Cerebellar cortex (tissue), 1 donor: Measurements from ENCODE around the gene RASA3.
"Not testable (repeated sequence)": the region's sequence is repeated elsewhere in the genome, so short reads cannot be mapped to it uniquely, and the experiment has no call there.

Experiments used
- DNase-seq: peaks from one replicate; pipeline ENCODE4 v3.0.0-alpha.2; 2015; ENCODE audit warnings: low spot score

RASA3 gene

DNA sequence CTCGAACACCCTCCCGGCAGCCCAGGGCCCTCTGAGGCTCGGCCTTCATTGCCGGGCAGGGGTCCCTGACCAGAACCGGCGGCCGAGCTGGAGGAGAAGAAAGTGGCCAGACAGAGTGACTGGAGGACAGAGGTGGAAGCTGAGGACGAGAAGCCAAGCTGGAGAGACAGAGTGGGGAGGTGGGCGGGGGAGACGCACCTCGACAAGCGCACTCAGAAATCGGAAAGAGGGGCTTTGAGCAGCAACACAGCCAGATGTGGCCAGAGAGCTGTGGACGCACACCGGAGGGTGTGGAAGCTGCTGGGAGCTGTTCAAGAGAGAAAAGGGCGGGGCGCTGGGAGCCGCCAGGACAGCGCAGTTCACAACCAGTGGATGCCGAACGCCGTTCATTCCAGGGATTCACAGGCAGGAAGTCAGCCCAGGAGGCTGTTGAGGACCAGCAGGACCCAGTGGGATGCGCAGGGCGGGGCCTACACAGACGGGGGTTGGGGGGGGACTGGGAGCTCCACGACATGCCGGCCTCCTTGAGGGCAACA lies 130.3 kb downstream of the RASA3 start:
- no peak for DNase-seq

DNA sequence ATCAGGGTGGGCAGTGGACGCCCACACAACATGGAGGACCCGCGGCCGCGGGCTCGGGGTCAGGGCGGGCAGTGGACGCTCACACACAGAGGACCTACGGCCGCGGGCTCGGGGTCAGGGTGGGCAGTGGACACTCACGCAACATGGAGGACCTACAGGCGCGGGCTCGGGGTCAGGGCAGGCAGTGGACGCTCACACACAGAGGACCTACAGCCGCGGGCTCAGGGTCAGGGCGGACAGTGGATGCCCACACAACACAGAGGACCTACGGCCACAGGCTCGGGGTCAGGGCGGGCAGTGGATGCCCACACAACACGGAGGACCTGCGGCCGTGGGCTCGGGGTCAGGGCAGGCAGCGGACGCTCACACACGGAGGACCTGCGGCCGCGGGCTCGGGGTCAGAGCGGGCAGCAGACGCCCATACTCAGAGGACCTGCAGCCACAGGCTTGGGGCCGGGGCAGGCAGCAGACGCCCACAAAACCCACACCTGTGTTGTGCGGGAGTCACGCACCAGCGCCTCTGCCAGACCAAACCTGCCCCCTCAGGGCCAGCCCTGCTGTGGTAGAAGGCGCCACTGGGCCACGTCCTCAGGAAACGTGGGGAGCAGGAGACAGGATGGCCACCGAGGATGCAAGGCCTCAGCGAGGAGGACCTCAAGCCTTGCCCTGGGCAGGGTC lies 131.0 kb downstream of the RASA3 start:
- DNase-seq = no peak

DNA sequence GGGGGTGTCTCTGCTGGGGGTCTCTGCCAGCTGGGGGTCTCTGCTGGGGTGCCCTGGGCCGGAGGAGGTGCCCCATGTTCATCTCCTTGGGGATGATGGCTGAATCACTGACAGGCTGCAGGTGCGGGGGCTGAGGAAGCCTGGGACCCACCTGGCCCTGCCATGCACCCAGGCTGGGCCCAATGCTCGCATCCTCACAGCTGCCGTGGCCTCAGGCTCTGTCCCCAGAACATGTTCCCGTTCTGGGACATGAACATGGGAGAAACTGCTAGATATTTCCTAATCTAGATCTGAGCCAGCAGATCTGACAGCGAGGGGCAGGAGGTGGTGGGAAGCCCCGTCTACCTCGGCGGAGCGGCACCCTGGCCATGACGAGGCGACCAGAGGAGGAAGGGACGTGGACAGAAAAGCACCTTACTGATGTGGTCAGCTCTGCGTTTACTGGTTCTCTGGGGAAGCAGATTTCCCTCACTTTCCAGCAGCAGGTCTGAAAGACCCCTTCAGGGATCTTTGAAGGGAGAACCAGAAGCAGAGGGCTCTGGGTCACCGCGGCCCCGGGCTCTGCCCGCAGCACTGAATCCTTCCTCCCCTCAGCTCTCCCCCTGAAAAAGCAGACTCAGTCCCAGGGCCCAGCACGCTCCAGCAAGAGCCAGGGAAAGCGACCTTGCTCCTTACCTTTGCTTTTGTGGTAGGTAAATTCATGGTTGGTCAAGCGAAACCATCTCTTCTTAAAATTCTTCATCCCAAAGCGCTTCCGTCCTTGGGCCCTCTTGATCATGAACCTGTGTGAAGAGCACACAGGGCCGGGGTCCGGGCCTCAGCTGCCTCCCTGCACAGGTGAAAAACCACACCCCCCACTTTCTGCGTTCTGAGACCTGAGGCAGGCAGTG lies 132.0 kb downstream of the RASA3 start:
- DNase-seq = no peak

DNA sequence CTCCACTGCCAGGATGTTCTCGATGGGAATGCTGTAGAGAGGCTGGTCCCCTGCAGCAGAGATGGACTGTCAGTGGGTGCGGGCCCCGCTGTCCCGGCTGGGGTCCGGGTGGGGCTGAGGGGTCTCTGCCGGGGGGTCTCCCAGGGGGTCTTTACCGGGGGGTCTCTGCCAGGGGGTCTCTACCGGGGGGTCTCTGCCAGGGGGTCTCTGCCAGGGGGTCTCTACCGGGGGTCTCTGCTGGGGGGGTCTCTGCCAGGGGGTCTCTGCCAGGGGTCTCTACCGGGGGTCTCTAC lies 132.9 kb downstream of the RASA3 start:
- no peak for DNase-seq

DNA sequence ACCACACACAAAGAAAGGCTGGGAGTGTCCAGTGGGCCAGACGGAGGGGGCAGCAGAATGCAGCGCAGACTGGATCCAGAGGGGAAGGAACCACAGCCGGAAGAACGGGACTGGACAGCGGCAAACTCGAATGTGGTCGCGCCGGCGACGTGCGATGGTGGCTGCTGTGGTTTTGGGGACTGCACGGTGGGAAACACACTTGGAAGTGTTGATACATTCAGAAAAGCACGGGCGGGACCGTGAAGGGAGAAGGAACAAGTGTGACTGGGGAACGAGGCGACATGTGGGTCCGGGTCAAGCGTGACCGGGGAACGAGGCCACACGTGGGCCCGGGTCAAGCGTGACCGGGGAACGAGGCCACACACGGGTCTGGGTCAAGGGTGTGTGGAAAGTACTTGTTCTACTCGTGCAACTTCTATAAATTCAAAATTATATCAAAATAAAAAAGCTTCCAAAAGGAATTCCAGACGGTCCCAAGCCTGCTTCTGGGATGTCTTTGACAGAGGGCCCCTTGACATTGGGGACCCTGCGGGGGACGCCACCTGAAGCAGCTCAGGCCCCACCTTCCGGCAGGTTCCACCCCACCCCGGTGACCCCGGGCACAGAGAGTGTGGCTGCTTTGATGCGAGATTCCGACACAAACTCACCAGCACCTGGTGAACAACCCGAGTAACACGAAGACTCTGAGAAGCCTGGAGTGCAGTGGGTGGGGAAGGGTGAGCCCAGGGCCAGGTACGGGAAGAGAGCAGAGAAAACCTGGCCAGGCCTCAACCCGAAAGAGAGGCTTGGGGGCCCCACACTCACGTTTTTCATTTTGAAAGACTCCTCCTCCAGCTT lies 133.4 kb downstream of the RASA3 start:
- no peak for DNase-seq

DNA sequence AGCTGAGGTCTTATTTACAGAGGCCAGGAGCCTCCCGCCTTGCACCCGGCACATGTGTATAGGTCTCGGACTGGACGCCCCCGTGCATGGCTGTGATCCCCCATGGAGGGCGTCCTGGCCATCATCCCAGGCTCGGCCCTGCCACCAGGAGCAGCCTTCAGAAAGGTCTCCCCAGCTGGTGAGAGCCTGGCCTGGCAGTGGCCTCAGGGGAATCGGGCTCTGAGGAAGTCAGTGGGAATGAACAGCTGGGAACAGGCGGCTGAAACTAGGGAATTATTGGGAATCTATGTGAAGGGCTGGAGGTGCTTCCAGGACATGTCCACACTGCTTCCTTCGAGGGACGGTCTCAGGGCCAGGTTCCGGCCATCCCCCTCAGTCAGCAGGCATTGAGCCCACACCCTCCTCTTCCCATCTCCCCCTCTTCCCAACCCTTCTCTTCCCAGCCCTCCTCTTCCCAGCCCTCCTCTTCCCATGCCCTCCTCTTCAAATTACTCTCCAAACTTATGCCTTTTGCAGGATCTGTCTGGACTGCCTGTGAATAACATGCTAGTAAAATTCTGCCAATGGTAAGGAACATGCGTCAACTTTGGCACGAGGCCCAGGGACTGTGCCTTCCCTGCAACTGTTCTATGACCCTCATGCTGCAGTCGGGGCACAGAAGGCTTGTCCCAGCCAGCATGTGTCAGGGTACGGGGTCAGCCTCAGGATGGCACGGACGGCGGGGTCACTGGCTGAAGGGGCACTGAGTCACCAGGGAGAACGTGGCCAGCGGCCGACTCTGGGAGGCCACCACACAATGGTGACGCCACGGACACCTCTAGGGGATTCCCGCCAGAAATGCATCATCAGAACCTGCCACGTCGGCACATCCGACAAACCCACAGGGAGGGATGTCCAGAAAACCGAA lies 134.3 kb downstream of the RASA3 start:
- DNase-seq = no peak

DNA sequence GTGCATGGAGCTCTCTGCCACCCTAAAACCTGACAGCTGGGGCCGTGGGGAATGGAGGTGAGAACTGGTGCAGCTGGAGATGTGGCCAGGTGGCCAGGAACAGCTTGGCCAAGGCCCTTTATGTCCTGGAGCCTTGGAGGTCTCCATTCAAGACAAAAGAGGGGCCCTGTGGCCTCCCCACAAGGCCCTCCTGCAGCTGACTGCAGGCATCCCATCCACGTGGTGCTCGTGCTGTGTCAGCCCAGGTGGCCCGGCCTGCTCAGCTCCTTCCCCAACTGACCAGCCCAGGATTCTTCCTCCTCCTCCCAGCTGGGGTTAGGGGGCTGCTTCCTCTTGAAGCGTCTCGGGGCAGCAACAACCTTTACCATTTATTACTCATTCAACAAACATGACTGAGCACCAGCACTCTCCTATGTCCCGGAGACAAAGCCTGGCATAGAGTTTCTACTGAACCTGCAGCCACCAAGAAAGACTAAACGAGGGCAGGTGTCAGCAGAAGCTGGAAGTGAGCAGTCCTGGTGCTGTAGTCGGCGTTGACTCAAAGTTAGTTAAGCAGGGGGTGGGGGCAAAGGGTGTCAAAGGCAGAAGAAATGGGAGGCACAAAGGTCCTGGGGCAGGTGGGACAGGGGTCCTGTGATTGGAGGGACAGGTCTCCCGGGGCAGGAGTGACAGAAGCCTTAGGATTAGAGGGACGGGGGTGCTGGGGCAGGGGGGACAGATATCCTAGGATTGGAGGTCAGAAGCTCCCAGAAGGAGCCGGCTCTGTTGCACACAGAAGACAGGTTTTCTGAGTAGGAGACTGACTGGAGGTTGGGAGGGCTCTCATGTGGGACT lies 135.3 kb downstream of the RASA3 start:
- DNase-seq = no peak

DNA sequence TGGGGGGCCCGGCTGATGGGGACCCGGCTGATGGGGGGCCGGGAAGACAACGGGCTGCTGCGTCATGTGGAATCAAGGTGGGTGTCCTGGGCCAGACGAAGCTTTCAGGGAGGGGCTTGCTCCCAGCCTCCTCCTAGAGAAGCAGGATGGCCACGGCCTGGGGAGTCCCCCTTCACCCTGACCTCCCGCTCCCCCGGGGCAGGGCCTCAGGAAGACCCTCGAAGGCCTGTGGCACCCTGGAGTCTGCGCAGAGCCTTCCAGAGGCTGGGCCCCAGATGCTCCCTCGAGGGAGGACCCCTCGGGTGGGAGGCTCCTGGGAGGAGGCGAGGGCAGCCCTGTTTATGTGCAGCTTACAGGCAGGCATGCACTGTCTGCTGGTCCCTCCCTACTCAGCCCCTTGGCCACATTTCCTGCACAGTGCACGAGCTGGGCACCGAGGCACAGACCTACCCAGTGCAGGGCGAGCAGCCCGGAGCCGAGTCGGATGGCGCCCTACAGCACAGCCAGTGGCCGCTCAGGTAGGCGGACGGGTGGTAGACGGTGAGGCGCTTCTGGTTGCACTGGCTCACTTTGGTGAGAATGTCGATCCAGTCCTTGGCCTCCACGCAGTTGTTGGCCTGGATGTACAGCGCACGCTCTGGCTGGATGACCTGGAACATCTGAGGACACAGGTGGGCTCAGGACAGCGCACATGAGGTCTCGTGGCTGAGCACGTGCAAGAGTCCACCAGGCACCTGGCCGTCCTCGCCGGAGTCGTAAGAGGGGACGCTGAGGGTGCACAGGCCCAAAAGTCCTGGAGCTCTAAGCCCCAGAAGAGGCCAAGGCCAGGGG lies 136.1 kb downstream of the RASA3 start:
- no peak for DNase-seq

DNA sequence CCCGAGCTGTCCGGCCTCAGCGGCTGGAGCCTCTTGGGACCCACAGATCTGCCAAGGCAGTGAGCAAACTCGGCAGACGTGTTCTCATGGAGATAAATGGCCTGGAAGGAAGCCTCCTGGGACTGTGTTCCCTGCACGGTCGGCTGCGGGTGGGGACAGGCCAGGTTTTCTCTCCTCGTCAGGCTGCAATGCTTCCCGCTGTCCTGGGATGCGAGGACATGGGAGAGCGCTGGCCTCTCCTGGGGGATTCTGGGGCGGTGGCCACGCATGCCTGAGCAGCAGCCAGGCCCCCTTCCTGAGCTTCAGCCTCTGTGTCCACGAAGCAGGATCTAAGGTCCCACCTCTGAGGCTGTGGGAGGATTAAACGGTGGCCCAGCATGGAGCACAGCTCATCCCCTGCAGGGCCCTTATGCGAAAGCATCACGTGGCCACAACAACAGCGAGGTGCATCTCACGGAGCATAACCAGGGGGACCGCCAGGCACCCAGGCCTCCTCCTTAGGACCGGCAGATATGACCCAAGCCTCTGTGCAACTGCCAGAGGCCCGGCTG lies 137.3 kb downstream of the RASA3 start:
- DNase-seq = no peak

DNA sequence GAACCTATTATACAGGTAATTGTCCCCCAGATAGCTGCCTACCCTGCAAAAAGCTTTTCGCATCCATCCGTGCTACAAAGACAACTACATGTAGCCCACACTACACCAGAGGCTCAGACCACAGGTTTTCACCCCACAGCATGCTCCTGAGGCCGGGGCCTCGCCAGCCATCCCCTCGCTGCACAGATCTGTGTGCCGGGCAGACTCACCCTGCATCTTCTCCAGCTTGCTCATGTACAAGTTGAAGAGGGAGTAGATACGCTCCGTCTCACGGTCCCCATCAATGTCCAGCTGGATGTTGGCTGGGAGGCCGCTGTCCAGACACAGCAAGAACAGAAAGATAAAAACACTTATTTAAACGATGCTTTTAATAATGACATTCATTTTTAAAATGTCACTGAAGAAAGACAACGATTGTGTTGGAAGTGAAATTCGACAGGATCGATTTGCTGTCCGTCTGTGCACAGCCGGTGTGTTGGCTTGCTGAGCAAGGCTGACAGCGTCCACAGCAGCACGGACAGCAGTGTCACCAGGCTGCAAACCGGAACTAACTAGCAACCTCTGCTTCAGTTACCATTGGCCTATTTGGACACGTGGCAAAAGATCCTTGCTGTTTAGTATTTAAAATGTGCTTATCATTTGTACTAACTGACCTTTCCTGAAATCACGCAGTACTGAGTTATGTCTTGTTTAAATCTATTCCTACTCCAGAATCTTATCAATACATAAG lies 140.0 kb downstream of the RASA3 start:
- no peak for DNase-seq

DNA sequence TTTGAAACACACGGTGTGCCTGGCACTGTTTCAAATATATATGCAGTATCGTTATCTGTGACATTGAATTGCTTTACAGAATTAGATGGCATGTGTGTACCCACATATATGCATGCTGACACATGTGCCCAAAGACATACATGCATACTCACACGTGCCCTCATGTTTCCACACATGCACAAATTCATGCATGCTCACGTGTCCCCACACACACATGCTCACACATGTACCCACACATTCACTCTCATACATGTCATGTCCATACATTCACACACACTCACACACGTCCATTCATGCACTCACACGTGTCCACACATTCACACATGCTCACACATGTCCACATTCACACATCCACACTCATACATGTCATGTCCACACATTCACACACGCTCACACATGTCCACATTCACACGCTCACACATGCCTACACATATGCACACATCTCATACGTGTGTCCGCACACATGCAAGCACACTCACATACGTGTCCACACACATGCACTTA lies 140.7 kb downstream of the RASA3 start:
- no peak for DNase-seq

DNA sequence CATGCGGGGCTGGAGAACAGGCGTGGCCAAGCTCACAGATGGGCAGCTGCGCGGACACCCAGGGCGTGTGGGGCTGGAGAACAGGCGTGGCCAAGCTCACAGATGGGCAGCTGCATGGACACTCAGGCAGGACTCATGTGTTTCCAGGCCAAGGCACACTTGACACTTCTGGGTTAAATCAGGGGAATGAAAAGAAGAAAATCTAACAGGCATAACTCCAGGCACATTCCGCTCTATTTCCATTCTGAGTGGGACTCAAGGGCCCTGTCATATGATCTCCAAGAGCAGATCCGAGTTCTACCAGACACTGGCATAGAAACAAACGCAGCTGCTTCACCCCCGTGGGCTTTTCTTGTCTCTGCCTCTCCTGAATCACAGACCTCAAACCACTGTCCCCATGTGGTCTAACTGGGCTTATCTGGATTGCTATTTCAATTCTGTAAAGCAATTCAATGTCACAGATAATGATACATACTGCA lies 141.2 kb downstream of the RASA3 start:
- no peak for DNase-seq

DNA sequence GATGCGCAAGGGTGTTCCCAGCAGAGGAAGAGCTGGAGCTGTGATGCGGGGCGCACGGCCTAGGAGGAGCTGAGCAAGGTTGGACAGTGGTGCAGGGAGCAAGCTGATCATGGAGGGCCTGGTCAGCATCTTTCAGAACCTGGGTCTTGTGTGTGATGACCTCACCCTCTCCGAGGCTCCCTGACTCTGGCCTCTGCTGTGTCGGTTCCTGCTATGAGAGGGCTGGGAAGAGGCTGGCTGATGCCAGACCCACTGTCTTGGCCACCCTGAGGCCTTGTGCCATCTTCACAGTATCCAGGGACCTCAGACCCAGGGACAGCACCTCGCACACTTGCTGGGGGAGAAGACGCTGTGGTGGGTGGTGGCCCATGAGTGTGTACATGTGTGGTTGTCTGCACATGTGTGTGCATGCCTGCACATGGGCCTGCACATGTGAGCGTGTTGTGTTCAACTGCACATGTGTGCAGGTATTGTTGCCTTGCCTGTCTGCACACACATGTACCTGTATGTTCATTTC lies 142.0 kb downstream of the RASA3 start:
- no peak for DNase-seq

DNA sequence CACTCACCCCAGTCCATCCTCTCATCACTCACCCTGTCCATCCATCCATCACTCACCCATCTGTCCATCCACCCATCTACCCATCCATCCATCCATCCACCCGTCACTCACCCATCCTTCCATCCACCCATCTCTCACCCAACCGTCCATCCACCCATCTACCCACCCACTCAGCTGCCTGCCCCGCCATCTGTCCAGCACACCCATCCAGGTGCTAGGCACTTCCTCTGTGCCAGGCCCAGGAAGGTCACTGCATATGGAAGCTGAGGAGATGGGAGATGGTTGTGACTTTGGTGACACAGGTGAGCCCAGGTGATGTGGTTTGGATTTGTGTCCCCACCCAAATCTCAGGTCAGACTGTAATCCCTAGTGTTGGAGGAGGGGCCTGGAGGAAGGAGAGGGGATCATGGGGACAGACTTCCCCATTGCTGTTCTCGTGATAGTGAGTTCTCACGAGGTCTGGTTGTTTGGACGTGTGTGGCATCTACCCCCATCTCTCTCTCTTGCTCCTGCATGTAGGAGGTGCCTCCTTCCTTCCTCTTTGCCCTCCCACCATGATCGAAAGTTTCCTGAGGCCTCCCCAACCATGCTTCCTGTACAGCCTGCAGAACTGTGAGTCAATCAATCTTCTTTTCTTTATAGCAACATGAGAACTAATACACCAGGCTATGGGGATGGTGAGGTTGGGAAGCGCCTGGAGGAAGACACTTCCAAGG lies 142.7 kb downstream of the RASA3 start:
- no peak for DNase-seq

DNA sequence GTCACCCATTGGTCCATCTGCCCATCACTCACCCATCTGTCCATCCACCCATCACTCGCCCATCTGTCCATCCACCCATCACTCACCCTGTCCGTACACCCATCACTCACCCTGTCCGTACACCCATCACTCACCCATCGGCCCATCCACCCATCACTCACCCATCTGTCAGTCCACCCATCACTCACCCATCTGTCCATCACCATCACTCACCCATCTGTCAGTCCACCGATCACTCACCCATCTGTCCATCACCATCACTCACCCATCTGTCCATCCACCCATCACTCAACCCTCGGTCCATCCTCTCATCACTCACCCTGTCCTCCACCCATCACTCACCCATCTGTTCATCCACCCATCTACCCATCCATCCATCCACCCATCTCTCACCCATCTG lies 143.6 kb downstream of the RASA3 start:
- not testable (repeated sequence) for DNase-seq

DNA sequence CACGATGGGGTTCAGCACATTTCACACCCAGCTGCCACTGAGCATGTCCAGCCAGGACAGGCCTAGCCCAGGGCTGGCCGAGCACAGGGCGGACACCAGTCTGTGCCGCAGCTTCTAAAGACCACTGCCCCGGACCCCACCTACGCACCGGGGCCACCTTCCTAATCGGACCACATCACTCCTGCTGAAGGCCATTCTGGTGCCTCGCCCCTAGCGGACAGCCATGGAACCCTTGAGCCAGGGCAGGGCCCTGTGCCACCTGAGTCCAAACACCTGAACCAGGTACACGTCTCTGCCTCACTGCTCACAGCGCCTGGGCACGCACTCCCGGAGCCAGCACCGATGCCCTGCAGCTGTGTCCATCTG lies 150.1 kb downstream of the RASA3 start:
- no peak for DNase-seq

DNA sequence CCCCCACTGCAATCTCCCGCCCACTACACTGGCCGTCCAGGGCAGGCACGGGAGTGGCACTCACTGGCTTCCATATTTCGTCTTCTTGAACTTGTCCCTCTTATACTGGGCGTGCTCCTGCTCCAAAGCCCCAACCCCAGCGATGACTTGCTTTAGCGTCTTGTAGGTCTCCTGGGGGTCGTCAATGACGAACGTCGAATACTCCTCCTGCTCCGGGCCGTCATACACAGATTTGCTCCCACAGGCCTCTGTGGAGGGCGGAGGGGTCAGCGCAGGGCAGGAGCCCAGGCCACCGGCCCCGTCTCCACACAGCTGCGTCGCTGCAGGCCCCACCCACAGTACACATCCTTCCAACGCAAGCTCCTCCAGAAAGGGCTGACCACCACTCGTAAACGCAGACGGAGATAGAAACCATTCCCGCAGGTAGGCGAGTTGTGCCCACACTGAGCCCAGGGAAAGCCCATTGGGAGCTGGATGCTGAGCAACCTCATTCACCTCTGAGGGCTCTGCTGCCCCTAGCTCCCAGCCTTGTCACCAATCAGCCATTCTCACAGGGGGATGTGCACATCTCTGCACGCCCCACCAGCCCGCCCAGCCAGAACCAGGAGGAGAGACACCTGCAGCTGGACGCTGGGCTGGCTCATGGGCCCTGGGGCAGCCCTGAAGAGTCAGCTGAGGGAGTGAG lies 150.7 kb downstream of the RASA3 start:
- no peak for DNase-seq
